Suprapubic skin (tissue), 4 donors: Measurements from ENCODE around the gene COL6A1. TPM values are rescaled to one million over a fixed set of nuclear protein-coding genes. Genes with fewer than 3 reads are reported as not detected.

ENCODE experiments used
- DNase-seq, 2 donors: peaks; one replicate each; pipeline ENCODE4 v3.0.0-alpha.2; 2019; ENCODE audit warnings: low spot score in 2 of 2
- H3K27ac ChIP-seq: fragments of 200-600 bp; sonication (generic); one replicate; pipeline ENCODE4 v1.5.1; 2019
- H3K27me3 ChIP-seq: fragments of 200-600 bp; sonication (generic); one replicate; pipeline ENCODE4 v1.5.1; 2019
- H3K36me3 ChIP-seq: fragments of 200-600 bp; sonication (generic); one replicate; pipeline ENCODE4 v1.5.1; 2019
- H3K4me1 ChIP-seq: fragments of 200-600 bp; sonication (generic); one replicate; pipeline ENCODE4 v1.5.1; 2019
- H3K4me3 ChIP-seq: fragments of 200-600 bp; sonication (generic); one replicate; pipeline ENCODE4 v1.5.1; 2019; ENCODE audit warnings: mild to moderate bottlenecking
- H3K9me3 ChIP-seq: fragments of 200-600 bp; sonication (generic); one replicate; pipeline ENCODE4 v1.5.1; 2019
- CTCF ChIP-seq, 2 donors: fragments of 200-600 bp in 1 of 2; fragments of 450-650 bp in 1 of 2; sonication (generic) in 1 of 2; IDR thresholded peaks; one replicate each; pipeline ENCODE4 v1.5.1; 2016 to 2019; ENCODE audit warnings: antibody characterized with exemption in 2 of 2, mild to moderate bottlenecking in 1 of 2, moderate library complexity in 1 of 2
- EP300 ChIP-seq: sonication (generic); formaldehyde crosslinking; IDR thresholded peaks from one replicate; pipeline ENCODE4 v1.6.1; 2017; ENCODE audit warnings: antibody characterized with exemption
- POLR2A ChIP-seq, 2 donors: fragments of 450-650 bp; IDR thresholded peaks; one replicate each; pipeline ENCODE4 v1.6.1; 2017; ENCODE audit warnings: antibody characterized with exemption in 2 of 2, mild to moderate bottlenecking in 2 of 2, moderate library complexity in 2 of 2
- POLR2AphosphoS5 ChIP-seq, 3 donors: sonication (generic); formaldehyde crosslinking; IDR thresholded peaks; one replicate each; pipeline ENCODE4 v1.6.1; 2017; ENCODE audit warnings: antibody characterized with exemption in 3 of 3
- WGBS: methylation state at CpG from one replicate; pipeline ENCODE4 v1.1.5; 2018; 5-methylcytosine and 5-hydroxymethylcytosine counted together
- total RNA-seq, 4 donors: library from RNA; depleted of rRNA; stranded (reverse); fragments of >200 nt; gene quantifications; one replicate each; pipeline ENCODE4 v1.1.0, GENCODE V29; 2016

COL6A1 gene
- total RNA-seq: 100 to 1,000 TPM; 105 to 123 (median 109) TPM

GRCh38 chr21:45981151-45982091 lies at the start of gene COL6A1:
TSS of gene COL6A1 (plus strand) at chr21:45981770. CDS start at chr21:45981851, 81 bp downstream.
- TF ChIP-seq POLR2A (IDR thresholded peaks at IDR 0.05) (peak in 1 of 2 donors; percentile 32), POLR2AphosphoS5 (IDR thresholded peaks at IDR 0.05) (peak in 2 of 3 donors; percentile 11 to 70), CTCF (IDR thresholded peaks at IDR 0.05) (no peak), EP300 (no peak)
- peaks cover 33% of the 10 kb centered on the region for H3K4me1 ChIP-seq
- H3K27ac ChIP-seq: peak within 1 kb of the TSS; percentile 76
- peak; percentile 91 to 92 for DNase-seq
- WGBS: 0% methylated on average over 17 of the region's 63 CpGs
- no peaks in the 10 kb centered on the region for H3K27me3 ChIP-seq
- no peaks in the 10 kb centered on the region for H3K9me3 ChIP-seq
- peak within 1 kb of the TSS; percentile 73 for H3K4me3 ChIP-seq
- peaks cover 16% of the 10 kb centered on the region for H3K36me3 ChIP-seq

- Histone ChIP-seq H3K27me3 (no peaks in the 10 kb centered on the region), H3K36me3 (no peaks in the 10 kb centered on the region), H3K27ac (no peak overlapping the region), H3K4me3 (no peak overlapping the region), H3K4me1 (no peaks in the 10 kb centered on the region), H3K9me3 (no peaks in the 10 kb centered on the region)
- TF ChIP-seq POLR2AphosphoS5 (IDR thresholded peaks at IDR 0.05): no peak
- TF ChIP-seq POLR2A (IDR thresholded peaks at IDR 0.05): no peak
- no peak for TF ChIP-seq EP300
- TF ChIP-seq CTCF (IDR thresholded peaks at IDR 0.05): no peak
- WGBS: 65% methylated on average over 5 of the region's 9 CpGs
- no peak for DNase-seq
Observed at GRCh38 chr21:45932922-45933502, 48.6 kb upstream of the COL6A1 start.

- Histone ChIP-seq H3K27me3 (no peaks in the 10 kb centered on the region), H3K4me3 (no peak overlapping the region), H3K36me3 (no peaks in the 10 kb centered on the region), H3K27ac (no peak overlapping the region), H3K9me3 (no peaks in the 10 kb centered on the region), H3K4me1 (no peaks in the 10 kb centered on the region)
- no peak for TF ChIP-seq POLR2A (IDR thresholded peaks at IDR 0.05)
- TF ChIP-seq EP300: no peak
- no peak for TF ChIP-seq POLR2AphosphoS5 (IDR thresholded peaks at IDR 0.05)
- TF ChIP-seq CTCF (IDR thresholded peaks at IDR 0.05): no peak
- DNase-seq: no peak
- WGBS: 72% methylated on average over 6 of the region's 6 CpGs
Observed at GRCh38 chr21:45934085-45934484, 47.5 kb upstream of the COL6A1 start.

- H3K27ac ChIP-seq: no peak overlapping the region
- TF ChIP-seq POLR2AphosphoS5 (IDR thresholded peaks at IDR 0.05) (no peak), POLR2A (IDR thresholded peaks at IDR 0.05) (no peak), EP300 (no peak)
- DNase-seq: no peak
- H3K9me3 ChIP-seq: no peaks in the 10 kb centered on the region
- H3K27me3 ChIP-seq: no peaks in the 10 kb centered on the region
- no peaks in the 10 kb centered on the region for H3K4me1 ChIP-seq
- WGBS: no CpG with 5 or more reads among the region's 3 CpGs
- H3K36me3 ChIP-seq: no peaks in the 10 kb centered on the region
- H3K4me3 ChIP-seq: no peak overlapping the region
Observed at GRCh38 chr21:45934554-45934953, 47.0 kb upstream of the COL6A1 start.

- WGBS: 84% methylated on average over 3 of the region's 3 CpGs
- Histone ChIP-seq H3K27ac (no peak overlapping the region), H3K4me1 (no peaks in the 10 kb centered on the region), H3K4me3 (no peak overlapping the region), H3K27me3 (no peaks in the 10 kb centered on the region), H3K9me3 (no peaks in the 10 kb centered on the region), H3K36me3 (no peaks in the 10 kb centered on the region)
- TF ChIP-seq POLR2AphosphoS5 (IDR thresholded peaks at IDR 0.05) (no peak), CTCF (IDR thresholded peaks at IDR 0.05) (no peak), EP300 (no peak), POLR2A (IDR thresholded peaks at IDR 0.05) (no peak)
- DNase-seq: no peak
Observed at GRCh38 chr21:45935628-45936027, 45.9 kb upstream of the COL6A1 start.
